Measurements from ENCODE around the gene JAK1.
"Not testable (repeated sequence)": the region's sequence is repeated elsewhere in the genome, so short reads cannot be mapped to it uniquely, and the experiment has no call there.

DNA sequence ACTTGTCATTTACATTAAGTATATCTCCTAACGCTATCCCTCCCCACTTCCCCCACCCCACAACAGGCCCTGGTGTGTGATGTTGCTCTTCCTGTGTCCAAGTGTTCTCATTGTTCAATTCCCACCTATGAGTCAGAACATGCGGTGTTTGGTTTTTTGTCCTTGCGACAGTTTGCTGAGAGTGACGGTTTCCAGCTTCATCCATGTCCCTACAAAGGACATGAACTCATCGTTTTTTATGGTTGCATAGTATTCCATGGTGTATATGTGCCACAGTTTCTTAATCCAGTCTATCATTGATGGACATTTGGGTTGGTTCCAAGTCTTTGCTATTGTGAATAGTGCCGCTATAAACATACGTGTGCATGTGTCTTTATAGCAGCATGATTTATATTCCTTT lies 47.2 kb downstream of the JAK1 start:
- TF ChIP-seq, protein P1, sequence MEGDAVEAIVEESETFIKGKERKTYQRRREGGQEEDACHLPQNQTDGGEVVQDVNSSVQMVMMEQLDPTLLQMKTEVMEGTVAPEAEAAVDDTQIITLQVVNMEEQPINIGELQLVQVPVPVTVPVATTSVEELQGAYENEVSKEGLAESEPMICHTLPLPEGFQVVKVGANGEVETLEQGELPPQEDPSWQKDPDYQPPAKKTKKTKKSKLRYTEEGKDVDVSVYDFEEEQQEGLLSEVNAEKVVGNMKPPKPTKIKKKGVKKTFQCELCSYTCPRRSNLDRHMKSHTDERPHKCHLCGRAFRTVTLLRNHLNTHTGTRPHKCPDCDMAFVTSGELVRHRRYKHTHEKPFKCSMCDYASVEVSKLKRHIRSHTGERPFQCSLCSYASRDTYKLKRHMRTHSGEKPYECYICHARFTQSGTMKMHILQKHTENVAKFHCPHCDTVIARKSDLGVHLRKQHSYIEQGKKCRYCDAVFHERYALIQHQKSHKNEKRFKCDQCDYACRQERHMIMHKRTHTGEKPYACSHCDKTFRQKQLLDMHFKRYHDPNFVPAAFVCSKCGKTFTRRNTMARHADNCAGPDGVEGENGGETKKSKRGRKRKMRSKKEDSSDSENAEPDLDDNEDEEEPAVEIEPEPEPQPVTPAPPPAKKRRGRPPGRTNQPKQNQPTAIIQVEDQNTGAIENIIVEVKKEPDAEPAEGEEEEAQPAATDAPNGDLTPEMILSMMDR (IDR thresholded peaks at IDR 0.05) = not testable (repeated sequence)
- TF ChIP-seq ZFX (IDR thresholded peaks at IDR 0.05; ENCODE audit: borderline replicate concordance) = not testable (repeated sequence)

Measured in 22Rv1 (cell line).